Ovary (tissue), 9 donors: Measurements from ENCODE around the gene OMG. TPM values are rescaled to one million over a fixed set of nuclear protein-coding genes. Genes with fewer than 3 reads are reported as not detected.

Source experiments
- DNase-seq, 5 donors: peaks; one replicate each; pipeline ENCODE4 v3.0.0-alpha.2; 2019 to 2020
- H3K27ac ChIP-seq, 2 donors: fragments of 200-600 bp; one replicate each; pipeline versions ENCODE4 v1.5.1 to v1.8.0; 2019 to 2022
- H3K27me3 ChIP-seq: fragments of 200-600 bp; one replicate; pipeline ENCODE4 v1.8.0; 2022
- H3K36me3 ChIP-seq: fragments of 200-600 bp; sonication (generic); one replicate; pipeline ENCODE4 v1.5.1; 2019
- H3K4me1 ChIP-seq: one replicate; pipeline ENCODE4 v1.8.1; 2013; ENCODE audit warnings: mild to moderate bottlenecking, moderate library complexity; ENCODE audit not compliant: insufficient read depth
- H3K4me3 ChIP-seq: fragments of 200-600 bp; sonication (generic); one replicate; pipeline ENCODE4 v1.5.1; 2017
- H3K9me3 ChIP-seq, 2 donors: fragments of 200-600 bp in 1 of 2; sonication (generic) in 1 of 2; one replicate each; pipeline versions ENCODE4 v1.5.1 to v1.8.1; 2013 to 2019; ENCODE audit warnings: mild to moderate bottlenecking in 1 of 2, moderate library complexity in 1 of 2
- CTCF ChIP-seq, 3 donors: fragments of 450-650 bp in 2 of 3; fragments of 200-600 bp in 1 of 3; IDR thresholded peaks; one replicate each; pipeline versions ENCODE4 v1.5.1 to v1.8.0; 2016 to 2022; ENCODE audit warnings: antibody characterized with exemption in 3 of 3, mild to moderate bottlenecking in 1 of 3
- EP300 ChIP-seq: sonication (generic); formaldehyde crosslinking; IDR thresholded peaks from one replicate; pipeline ENCODE4 v1.6.1; 2017; ENCODE audit warnings: antibody characterized with exemption
- POLR2A ChIP-seq: fragments of 450-650 bp; IDR thresholded peaks from one replicate; pipeline ENCODE4 v1.6.1; 2017; ENCODE audit warnings: antibody characterized with exemption, mild to moderate bottlenecking, moderate library complexity
- WGBS, 3 donors: extraction: QIAGEN DNeasy Blood & Tissue Kit in 1 of 3; methylation state at CpG; one replicate each; pipeline versions ENCODE4 v1.1.5 to v1.1.7; 2013 to 2017; 5-methylcytosine and 5-hydroxymethylcytosine counted together
- intact Hi-C, 4 donors: fragments of 100-400 bp; cut with DNase I; formaldehyde crosslinking; loops; one replicate each; pipeline versions ENCODE4 v1.11.0 to v1.15.1; 2022 to 2023
- polyA plus RNA-seq, 2 donors: library from polyadenylated mRNA; stranded (reverse); fragments of 200-250 nt in 1 of 2; fragments of 350-450 nt in 1 of 2; fragmentation: Illumina TruSeq in 1 of 2; extraction: RNeasy Lipid Tissue Mini Kit (QIAGEN cat#74804) in 1 of 2; gene quantifications; one replicate each; pipeline ENCODE4 v1.2.3, GENCODE V29; 2013 to 2014
- total RNA-seq, 7 donors: library from RNA; depleted of rRNA in 2 of 7; stranded (reverse); fragments of >200 nt in 2 of 7; fragmentation: NEBNext Ultra II Directional in 3 of 7; extraction: Animal tissue kit (Norgen Biotek cat#: 25700) in 3 of 7; gene quantifications; one replicate each; pipeline versions ENCODE4 v1.1.0 to v1.2.4, GENCODE V29; 2016 to 2023
- donor health status: DM: no; HTN: no; CAD: no; lungs with moderate emphysema.
- donor health status: DM: no; HTN: no; CAD: no.
- donor health status: Bipolar disorder and iron deficiency.
- donor health status: DM: yes; HTN: yes; CAD: no.
- donor health status: DM: no; HTN: no; CAD: no.
- donor health status: DM: yes; HTN: yes; CAD: no.

Gene OMG
- total and polyA plus RNA-seq, 9 donors = 0.28 to 2.2 (median 1.5) TPM; not detected in 5

GRCh38 chr17:31286587-31286986 lies 10.5 kb downstream of the OMG start:
- Histone ChIP-seq H3K4me3 (no peak overlapping the region), H3K27me3 (no peaks in the 10 kb centered on the region), H3K36me3 (no peaks in the 10 kb centered on the region), H3K27ac (no peak overlapping the region), H3K4me1 (no peaks in the 10 kb centered on the region), H3K9me3 (no peaks in the 10 kb centered on the region)
- no peak for DNase-seq
- no peak for TF ChIP-seq CTCF (IDR thresholded peaks at IDR 0.05)
- TF ChIP-seq EP300 = no peak
- no peak for TF ChIP-seq POLR2A
- WGBS, 3 donors = 92 to 96% (median 96%) methylated on average over 1 of the region's 1 CpG
- intact Hi-C loops = no loop called here

DNA sequence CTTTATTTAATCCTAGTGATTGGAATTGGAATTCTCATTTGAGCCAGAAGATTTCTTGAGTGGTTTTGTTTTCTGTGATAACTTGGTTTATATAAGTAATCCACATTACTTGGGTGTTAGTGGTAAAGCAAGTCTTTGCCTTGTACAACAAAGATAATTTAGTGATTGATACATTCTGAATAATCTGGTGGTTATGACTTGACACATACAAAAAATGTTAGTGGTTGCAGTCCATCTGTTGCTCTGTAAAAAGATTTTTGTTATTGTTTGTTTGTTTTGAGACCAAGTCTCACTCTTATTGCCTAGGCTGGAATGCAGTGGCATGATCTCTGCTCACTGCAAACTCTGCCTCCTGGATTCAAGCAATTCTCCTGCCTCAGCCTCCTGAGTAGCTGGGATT lies 13.2 kb downstream of the OMG start:
- no peak for DNase-seq
- Histone ChIP-seq H3K9me3 (no peaks in the 10 kb centered on the region), H3K36me3 (no peaks in the 10 kb centered on the region), H3K4me3 (no peak overlapping the region), H3K27me3 (no peaks in the 10 kb centered on the region), H3K4me1 (no peaks in the 10 kb centered on the region), H3K27ac (no peak overlapping the region)
- intact Hi-C loops = no loop called here
- no peak for TF ChIP-seq EP300
- TF ChIP-seq CTCF (IDR thresholded peaks at IDR 0.05) = no peak
- TF ChIP-seq POLR2A = no peak

DNA sequence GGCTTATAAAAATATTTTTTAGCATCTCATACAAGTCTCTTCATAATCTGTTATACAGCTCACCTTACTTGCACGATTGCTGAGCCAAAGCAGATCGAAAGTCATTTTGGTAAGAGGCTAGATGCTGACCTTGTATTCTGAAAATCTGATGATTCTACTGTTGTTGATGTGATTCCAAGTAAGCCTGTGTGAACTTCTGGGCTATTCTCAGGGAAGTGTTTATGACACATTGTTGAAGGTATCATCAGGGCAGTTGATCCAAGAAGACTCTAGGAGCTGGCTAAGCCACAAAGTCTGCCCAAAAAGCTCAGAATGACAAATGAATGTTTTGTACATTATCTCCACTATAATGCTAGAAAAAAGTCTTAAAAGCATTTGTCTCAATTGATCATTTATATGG lies 16.0 kb downstream of the OMG start:
- DNase-seq = no peak
- WGBS, 3 donors = 93 to 97% (median 94%) methylated on average over 2 of the region's 2 CpGs
- H3K9me3 ChIP-seq = no peaks in the 10 kb centered on the region
- intact Hi-C loops = no loop called here
- H3K27ac ChIP-seq = no peak overlapping the region
- no peaks in the 10 kb centered on the region for H3K27me3 ChIP-seq
- no peak overlapping the region for H3K4me3 ChIP-seq
- no peaks in the 10 kb centered on the region for H3K36me3 ChIP-seq
- TF ChIP-seq CTCF (IDR thresholded peaks at IDR 0.05) = no peak
- TF ChIP-seq EP300 = no peak
- TF ChIP-seq POLR2A = no peak
- no peaks in the 10 kb centered on the region for H3K4me1 ChIP-seq

GRCh38 chr17:31279401-31279800 lies 17.6 kb downstream of the OMG start:
- H3K4me1 ChIP-seq = no peaks in the 10 kb centered on the region
- no peaks in the 10 kb centered on the region for H3K27me3 ChIP-seq
- TF ChIP-seq EP300 = no peak
- TF ChIP-seq CTCF (IDR thresholded peaks at IDR 0.05) = no peak
- no peak for TF ChIP-seq POLR2A
- H3K27ac ChIP-seq = no peak overlapping the region
- intact Hi-C loops = no loop called here
- H3K4me3 ChIP-seq = no peak overlapping the region
- 75 to 87% (median 75%) methylated on average over 2 of the region's 2 CpGs for WGBS, 3 donors
- no peaks in the 10 kb centered on the region for H3K9me3 ChIP-seq
- no peaks in the 10 kb centered on the region for H3K36me3 ChIP-seq
- DNase-seq = no peak

GRCh38 chr17:31275116-31275515 lies 21.9 kb downstream of the OMG start:
- H3K4me3 ChIP-seq = no peak overlapping the region
- intact Hi-C loops = no loop called here
- no peaks in the 10 kb centered on the region for H3K36me3 ChIP-seq
- H3K9me3 ChIP-seq = no peaks in the 10 kb centered on the region
- no peaks in the 10 kb centered on the region for H3K4me1 ChIP-seq
- H3K27ac ChIP-seq = no peak overlapping the region
- DNase-seq = no peak
- 95 to 98% (median 97%) methylated on average over 1 of the region's 1 CpG for WGBS, 3 donors
- H3K27me3 ChIP-seq = no peaks in the 10 kb centered on the region
- no peak for TF ChIP-seq POLR2A
- TF ChIP-seq CTCF (IDR thresholded peaks at IDR 0.05) = no peak
- no peak for TF ChIP-seq EP300
